Activated CD4-positive, alpha-beta T cell treated with anti-CD3 and anti-CD28 coated beads, Interleukin-2, amount 10 ng/mL, durations not matched to agents 7 days and 5 days (primary cell): Measurements from ENCODE around the gene HSPD1. TPM values are rescaled to one million over a fixed set of nuclear protein-coding genes. Genes with fewer than 3 reads are reported as not detected.
A peak's percentile ranks its signal among the peaks of the same experiment; 100 is the strongest.

Experiments
- CTCF ChIA-PET: fragments of 350-600 bp; sonication (Branson Sonifier 250); formaldehyde crosslinking; loops from one replicate; lab custom pipeline; 2021; ENCODE audit warnings: antibody characterized with exemption; lab: Charles Lee
- POLR2A ChIA-PET: fragments of 350-600 bp; sonication (Branson Sonifier 250); formaldehyde crosslinking; loops from one replicate; lab custom pipeline; 2021; ENCODE audit warnings: antibody characterized with exemption; lab: Charles Lee
- DNase-seq: peaks from one replicate; pipeline ENCODE4 v3.0.0-alpha.2; 2020
- H3K27ac Mint-ChIP-seq: one replicate; pipeline ENCODE4 v1.8.0; 2021; ENCODE audit warnings: mild to moderate bottlenecking, moderate library complexity, mixed read lengths
- H3K27me3 Mint-ChIP-seq: one replicate; pipeline ENCODE4 v1.8.0; 2021; ENCODE audit warnings: mixed read lengths
- H3K36me3 Mint-ChIP-seq: one replicate; pipeline ENCODE4 v1.8.0; 2021; ENCODE audit warnings: low read depth, mixed read lengths
- H3K4me1 Mint-ChIP-seq: one replicate; pipeline ENCODE4 v1.8.0; 2021; ENCODE audit warnings: mixed read lengths
- H3K4me3 Mint-ChIP-seq: one replicate; pipeline ENCODE4 v1.8.0; 2021; ENCODE audit warnings: mild to moderate bottlenecking, moderate library complexity, mixed read lengths
- H3K9me3 Mint-ChIP-seq: one replicate; pipeline ENCODE4 v1.8.0; 2021; ENCODE audit warnings: mixed read lengths
- total RNA-seq, 2 experiments: library from RNA; stranded (reverse); gene quantifications; one replicate each; pipeline ENCODE4 v1.2.3, GENCODE V29; 2021

The HSPD1 gene
- total RNA-seq, 2 experiments from 2014 or later: 212 to 223 TPM

- H3K4me3 Mint-ChIP-seq: no peak overlapping the region
- H3K27ac Mint-ChIP-seq: no peak overlapping the region
- no peak for DNase-seq
- CTCF ChIA-PET: interaction anchor here (1.6 kb wide), 1 partner anchor 9 kb away, joined by 3 read pairs; no protein-coding TSS in a partner anchor
- H3K4me1 Mint-ChIP-seq: peaks cover 26% of the 10 kb centered on the region
- no peaks in the 10 kb centered on the region for H3K27me3 Mint-ChIP-seq
- H3K9me3 Mint-ChIP-seq: no peaks in the 10 kb centered on the region
- peaks cover 5% of the 10 kb centered on the region for H3K36me3 Mint-ChIP-seq
- POLR2A ChIA-PET: no interaction called here
These were observed 14.3 kb upstream of the HSPD1 start for GRCh38 chr2:197513915-197514314.

GRCh38 chr2:197506658-197507057 is 7.0 kb upstream of the HSPD1 start:
- ChIA-PET POLR2A (no interaction called here), CTCF (interaction anchor here (0.7 kb wide), 1 partner anchor 36 kb away, joined by 9 read pairs; no protein-coding TSS in a partner anchor)
- no peaks in the 10 kb centered on the region for H3K27me3 Mint-ChIP-seq
- H3K36me3 Mint-ChIP-seq: peaks cover 40% of the 10 kb centered on the region
- no peak overlapping the region for H3K4me3 Mint-ChIP-seq
- H3K4me1 Mint-ChIP-seq: peaks cover 13% of the 10 kb centered on the region
- no peak overlapping the region for H3K27ac Mint-ChIP-seq
- DNase-seq: no peak
- no peaks in the 10 kb centered on the region for H3K9me3 Mint-ChIP-seq

- CTCF ChIA-PET: interaction anchor here (0.7 to 1.0 kb wide), 2 partner anchors 9 to 11 kb away, joined by 3 to 5 read pairs; partner anchors contain the start of gene MOB4
- Mint-ChIP-seq H3K27ac (no peak overlapping the region), H3K4me1 (peaks cover 22% of the 10 kb centered on the region), H3K36me3 (peaks cover 45% of the 10 kb centered on the region), H3K4me3 (no peak overlapping the region), H3K27me3 (no peaks in the 10 kb centered on the region), H3K9me3 (no peaks in the 10 kb centered on the region)
- DNase-seq: no peak
- POLR2A ChIA-PET: no interaction called here
These were observed 4.9 kb upstream of the HSPD1 start for GRCh38 chr2:197504512-197504911.

GRCh38 chr2:197504000-197504399 is 4.4 kb upstream of the HSPD1 start:
- no peaks in the 10 kb centered on the region for H3K27me3 Mint-ChIP-seq
- H3K27ac Mint-ChIP-seq: no peak overlapping the region
- CTCF ChIA-PET: no interaction called here
- H3K9me3 Mint-ChIP-seq: no peaks in the 10 kb centered on the region
- no peak for DNase-seq
- no peak overlapping the region for H3K4me3 Mint-ChIP-seq
- peaks cover 45% of the 10 kb centered on the region for H3K36me3 Mint-ChIP-seq
- peaks cover 22% of the 10 kb centered on the region for H3K4me1 Mint-ChIP-seq
- POLR2A ChIA-PET: no interaction called here

GRCh38 chr2:197502685-197503084 is 3.0 kb upstream of the HSPD1 start:
- Mint-ChIP-seq H3K4me3 (peak overlapping the region; percentile 91), H3K4me1 (peaks cover 29% of the 10 kb centered on the region), H3K36me3 (peaks cover 52% of the 10 kb centered on the region), H3K27ac (peak overlapping the region; percentile 98), H3K9me3 (no peaks in the 10 kb centered on the region), H3K27me3 (no peaks in the 10 kb centered on the region)
- CTCF ChIA-PET: interaction anchor here (1.1 to 2.3 kb wide), 2 partner anchors 11 to 13 kb away, joined by 4 to 8 read pairs; partner anchors contain the start of gene MOB4
- DNase-seq: no peak
- POLR2A ChIA-PET: no interaction called here

GRCh38 chr2:197502201-197502600 is 2.6 kb upstream of the HSPD1 start:
- POLR2A ChIA-PET: no interaction called here
- DNase-seq: no peak
- H3K4me1 Mint-ChIP-seq: peaks cover 34% of the 10 kb centered on the region
- peak overlapping the region; percentile 98 for H3K27ac Mint-ChIP-seq
- peaks cover 57% of the 10 kb centered on the region for H3K36me3 Mint-ChIP-seq
- H3K9me3 Mint-ChIP-seq: no peaks in the 10 kb centered on the region
- no peaks in the 10 kb centered on the region for H3K27me3 Mint-ChIP-seq
- H3K4me3 Mint-ChIP-seq: peak overlapping the region; percentile 91
- CTCF ChIA-PET: interaction anchor here (0.6 to 2.3 kb wide), 4 partner anchors 10 to 363 kb away, joined by 3 to 8 read pairs (median 4); partner anchors contain the start of gene MOB4

GRCh38 chr2:197500503-197501131 is 977 bp upstream of the HSPD1 start:
- CTCF ChIA-PET: interaction anchor here (1.1 to 2.3 kb wide), 3 partner anchors 15 to 47 kb away, joined by 3 to 8 read pairs (median 5); partner anchors contain the start of genes COQ10B and MOB4
- H3K27me3 Mint-ChIP-seq: no peaks in the 10 kb centered on the region
- H3K4me1 Mint-ChIP-seq: peaks cover 50% of the 10 kb centered on the region
- peak overlapping the region; percentile 98 for H3K27ac Mint-ChIP-seq
- H3K9me3 Mint-ChIP-seq: no peaks in the 10 kb centered on the region
- H3K4me3 Mint-ChIP-seq: peak overlapping the region; percentile 91
- DNase-seq: peak; percentile 25
- peaks cover 71% of the 10 kb centered on the region for H3K36me3 Mint-ChIP-seq
- POLR2A ChIA-PET: interaction anchor here (1.0 kb wide), 1 partner anchor 15 kb away, joined by 3 read pairs; the partner anchor contains the start of gene MOB4

- Mint-ChIP-seq H3K4me3 (peak overlapping the region; percentile 91), H3K9me3 (no peaks in the 10 kb centered on the region), H3K4me1 (peaks cover 62% of the 10 kb centered on the region), H3K36me3 (peaks cover 70% of the 10 kb centered on the region), H3K27me3 (no peaks in the 10 kb centered on the region), H3K27ac (peak overlapping the region; percentile 98)
- CTCF ChIA-PET: interaction anchor here (1.0 to 1.5 kb wide), 3 partner anchors 15 to 27 kb away, joined by 4 to 6 read pairs (median 4); no protein-coding TSS in a partner anchor
- POLR2A ChIA-PET: interaction anchor here (0.6 to 1.0 kb wide), 3 partner anchors 14 to 206 kb away, joined by 3 read pairs; partner anchors contain the start of gene MARS2
- DNase-seq: peak; percentile 57
These were observed 575 bp downstream of the HSPD1 start for GRCh38 chr2:197498937-197499593.

- no peak for DNase-seq
- peak overlapping the region; percentile 98 for H3K27ac Mint-ChIP-seq
- H3K4me1 Mint-ChIP-seq: peaks cover 64% of the 10 kb centered on the region
- no peaks in the 10 kb centered on the region for H3K9me3 Mint-ChIP-seq
- peak overlapping the region; percentile 91 for H3K4me3 Mint-ChIP-seq
- H3K27me3 Mint-ChIP-seq: no peaks in the 10 kb centered on the region
- POLR2A ChIA-PET: interaction anchor here (0.6 to 0.7 kb wide), 3 partner anchors 18 to 208 kb away, joined by 3 to 5 read pairs (median 3); no protein-coding TSS in a partner anchor
- CTCF ChIA-PET: interaction anchor here (0.6 to 1.5 kb wide), 4 partner anchors 9 to 46 kb away, joined by 3 to 6 read pairs (median 4); no protein-coding TSS in a partner anchor
- peaks cover 70% of the 10 kb centered on the region for H3K36me3 Mint-ChIP-seq
These were observed 1.3 kb downstream of the HSPD1 start for GRCh38 chr2:197498235-197498936.

GRCh38 chr2:197497326-197497725 is 2.3 kb downstream of the HSPD1 start:
- POLR2A ChIA-PET: no interaction called here
- H3K36me3 Mint-ChIP-seq: peaks cover 70% of the 10 kb centered on the region
- no peak for DNase-seq
- H3K4me1 Mint-ChIP-seq: peaks cover 63% of the 10 kb centered on the region
- H3K4me3 Mint-ChIP-seq: peak overlapping the region; percentile 91
- H3K27ac Mint-ChIP-seq: peak overlapping the region; percentile 98
- H3K27me3 Mint-ChIP-seq: no peaks in the 10 kb centered on the region
- no peaks in the 10 kb centered on the region for H3K9me3 Mint-ChIP-seq
- CTCF ChIA-PET: interaction anchor here (0.6 to 1.5 kb wide), 2 partner anchors 8 to 13 kb away, joined by 3 to 6 read pairs; no protein-coding TSS in a partner anchor

- CTCF ChIA-PET: interaction anchor here (1.0 to 1.3 kb wide), 3 partner anchors 9 to 18 kb away, joined by 3 read pairs; no protein-coding TSS in a partner anchor
- Mint-ChIP-seq H3K9me3 (no peaks in the 10 kb centered on the region), H3K4me1 (peaks cover 56% of the 10 kb centered on the region)
These were observed 2.9 kb downstream of the HSPD1 start for GRCh38 chr2:197496695-197497094.

More at GRCh38 chr2:197496695-197497094, 2.9 kb downstream of the HSPD1 start:
- POLR2A ChIA-PET: interaction anchor here (0.6 kb wide), 2 partner anchors 38 to 67 kb away, joined by 4 to 5 read pairs; no protein-coding TSS in a partner anchor
- Mint-ChIP-seq H3K36me3 (peaks cover 68% of the 10 kb centered on the region), H3K27me3 (no peaks in the 10 kb centered on the region), H3K4me3 (peak overlapping the region; percentile 91), H3K27ac (no peak overlapping the region)
- DNase-seq: no peak
